ENCODE results near the gene ARID1B.

The ARID1B gene

GRCh38 chr6:156828280-156828703 lies 51.1 kb downstream of the ARID1B start:
- no peak for DNase-seq

- DNase-seq: no peak
These were observed 52.9 kb downstream of the ARID1B start for GRCh38 chr6:156830126-156830525.

- peak; percentile 98 for DNase-seq
These were observed 55.1 kb downstream of the ARID1B start for GRCh38 chr6:156832231-156832647.

GRCh38 chr6:156832669-156833068 lies 55.5 kb downstream of the ARID1B start:
- no peak for DNase-seq

GRCh38 chr6:156833755-156834154 lies 56.6 kb downstream of the ARID1B start:
- DNase-seq: no peak

GRCh38 chr6:156839129-156839528 lies 62.0 kb downstream of the ARID1B start:
- DNase-seq: no peak

- DNase-seq: no peak
These were observed 62.4 kb downstream of the ARID1B start for GRCh38 chr6:156839591-156840001.

GRCh38 chr6:156840136-156840535 lies 63.0 kb downstream of the ARID1B start:
- DNase-seq: no peak

GRCh38 chr6:156840606-156841005 lies 63.4 kb downstream of the ARID1B start:
- no peak for DNase-seq

- no peak for DNase-seq
These were observed 64.3 kb downstream of the ARID1B start for GRCh38 chr6:156841508-156841907.

GRCh38 chr6:156842598-156843250 lies 65.5 kb downstream of the ARID1B start:
- no peak for DNase-seq

GRCh38 chr6:156844089-156844488 lies 66.9 kb downstream of the ARID1B start:
- DNase-seq: no peak

GRCh38 chr6:156845454-156846155 lies 68.4 kb downstream of the ARID1B start:
- no peak for DNase-seq

GRCh38 chr6:156846845-156847599 lies 69.8 kb downstream of the ARID1B start:
- DNase-seq: no peak

- DNase-seq: no peak
These were observed 70.9 kb downstream of the ARID1B start for GRCh38 chr6:156848123-156848522.

GRCh38 chr6:156848533-156848932 lies 71.4 kb downstream of the ARID1B start:
- DNase-seq: peak; percentile 58

GRCh38 chr6:156849806-156850205 lies 72.6 kb downstream of the ARID1B start:
- no peak for DNase-seq

- no peak for DNase-seq
These were observed 73.2 kb downstream of the ARID1B start for GRCh38 chr6:156850353-156850752.

GRCh38 chr6:156851454-156851921 lies 74.3 kb downstream of the ARID1B start:
- no peak for DNase-seq

GRCh38 chr6:156852147-156852857 lies 75.1 kb downstream of the ARID1B start:
- no peak for DNase-seq

GRCh38 chr6:156852858-156853216 lies 75.7 kb downstream of the ARID1B start:
- no peak for DNase-seq

GRCh38 chr6:156853733-156854132 lies 76.6 kb downstream of the ARID1B start:
- no peak for DNase-seq
